ENCODE measurements around the gene SERAC1.

The SERAC1 gene

GRCh38 chr6:158149641-158150040, 18.4 kb downstream of the SERAC1 start:
- Histone ChIP-seq H3K9ac (ENCODE audit: low read depth, low read length, poor library complexity) (no peak overlapping the region), H3K4me1 (ENCODE audit: control insufficient read depth in 2 of 2, insufficient read depth in 1 of 2, low read depth in 1 of 2, low read length in 2 of 2) (no peaks in the 10 kb centered on the region), H3K27me3 (ENCODE audit: control insufficient read depth in 3 of 3, insufficient read depth in 3 of 3, low read depth in 1 of 3, low read length in 3 of 3) (peaks cover 0 to 2% (median 0%) of the 10 kb centered on the region in 3 experiments), H3K4me2 (ENCODE audit: insufficient read depth, low read length, poor library complexity, severe bottlenecking) (no peak overlapping the region), H3K18ac (ENCODE audit: low read length) (no peak overlapping the region), H3K36me3 (replicated peaks in 1 of 2; ENCODE audit: control insufficient read depth in 2 of 2, insufficient read depth in 2 of 2, low read length in 2 of 2) (peaks cover 4 to 39% of the 10 kb centered on the region in 2 donors), H2AK5ac (ENCODE audit: low read depth, low read length) (no peak overlapping the region), H3K4me3 (ENCODE audit: low read length in 2 of 2) (no peak overlapping the region), H3K23ac (ENCODE audit: low read depth, low read length, poor library complexity) (no peak overlapping the region), H3K27ac (replicated peaks; ENCODE audit: low read length) (no peak overlapping the region), H3K14ac (ENCODE audit: low read length) (no peak overlapping the region), H3K9me3 (replicated peaks in 1 of 2; ENCODE audit: control insufficient read depth in 2 of 2, insufficient read depth in 1 of 2, low read depth in 1 of 2, low read length in 2 of 2) (no peaks in the 10 kb centered on the region), H2BK15ac (ENCODE audit: low read length) (no peak overlapping the region), H3K79me1 (ENCODE audit: low read depth, low read length) (no peaks in the 10 kb centered on the region), H2BK120ac (ENCODE audit: low read depth, low read length) (no peak overlapping the region), H3K4ac (ENCODE audit: low read length) (no peak overlapping the region), H4K91ac (ENCODE audit: low read depth, low read length, poor library complexity) (no peak overlapping the region), H2AFZ (ENCODE audit: low read length) (no peak overlapping the region), H2BK5ac (ENCODE audit: low read length) (no peak overlapping the region), H4K8ac (ENCODE audit: low read depth, low read length) (no peak overlapping the region), H2BK12ac (ENCODE audit: low read length) (no peak overlapping the region)
- no CpG with 5 or more reads among the region's 3 CpGs for WGBS, 2 donors (ENCODE audit: extremely low coverage in 2 of 2, insufficient read length in 2 of 2, insufficient replicate concordance in 1 of 2)
- no peak for DNase-seq (ENCODE audit: low spot score)

GRCh38 chr6:158143700-158144099, 24.4 kb downstream of the SERAC1 start:
- H4K91ac ChIP-seq (ENCODE audit: low read depth, low read length, poor library complexity) = no peak overlapping the region
- DNase-seq (ENCODE audit: low spot score) = no peak
- no CpG with 5 or more reads among the region's 1 CpG for WGBS, 2 donors (ENCODE audit: extremely low coverage in 2 of 2, insufficient read length in 2 of 2, insufficient replicate concordance in 1 of 2)

GRCh38 chr6:158142789-158143188, 25.3 kb downstream of the SERAC1 start:
- peaks cover 0 to 3% of the 10 kb centered on the region in 2 donors for H3K9me3 ChIP-seq (replicated peaks in 1 of 2; ENCODE audit: control insufficient read depth in 2 of 2, insufficient read depth in 1 of 2, low read depth in 1 of 2, low read length in 2 of 2)
- no peak overlapping the region for H2AFZ ChIP-seq (ENCODE audit: low read length)
- H3K9ac ChIP-seq (ENCODE audit: low read depth, low read length, poor library complexity) = no peak overlapping the region
- no peaks in the 10 kb centered on the region for H3K4me1 ChIP-seq (ENCODE audit: control insufficient read depth in 2 of 2, insufficient read depth in 1 of 2, low read depth in 1 of 2, low read length in 2 of 2)
- H3K27me3 ChIP-seq (ENCODE audit: control insufficient read depth in 3 of 3, insufficient read depth in 3 of 3, low read depth in 1 of 3, low read length in 3 of 3) = no peaks in the 10 kb centered on the region
- H3K79me1 ChIP-seq (ENCODE audit: low read depth, low read length) = no peaks in the 10 kb centered on the region
- H4K8ac ChIP-seq (ENCODE audit: low read depth, low read length) = no peak overlapping the region
- H3K4me2 ChIP-seq (ENCODE audit: insufficient read depth, low read length, poor library complexity, severe bottlenecking) = no peak overlapping the region
- no peak overlapping the region for H3K18ac ChIP-seq (ENCODE audit: low read length)
- H3K36me3 ChIP-seq (replicated peaks in 1 of 2; ENCODE audit: control insufficient read depth in 2 of 2, insufficient read depth in 2 of 2, low read length in 2 of 2) = peaks cover 5 to 55% of the 10 kb centered on the region in 2 donors
- no peak overlapping the region for H3K23ac ChIP-seq (ENCODE audit: low read depth, low read length, poor library complexity)
- no peak overlapping the region for H2BK120ac ChIP-seq (ENCODE audit: low read depth, low read length)
- no peak overlapping the region for H3K4me3 ChIP-seq (ENCODE audit: low read length in 2 of 2)
- no peak overlapping the region for H3K14ac ChIP-seq (ENCODE audit: low read length)
- no peak overlapping the region for H2BK12ac ChIP-seq (ENCODE audit: low read length)
- no peak overlapping the region for H2BK15ac ChIP-seq (ENCODE audit: low read length)
- H2BK5ac ChIP-seq (ENCODE audit: low read length) = no peak overlapping the region
- H4K91ac ChIP-seq (ENCODE audit: low read depth, low read length, poor library complexity) = no peak overlapping the region
- DNase-seq (ENCODE audit: low spot score) = no peak
- H2AK5ac ChIP-seq (ENCODE audit: low read depth, low read length) = no peak overlapping the region
- no peak overlapping the region for H3K4ac ChIP-seq (ENCODE audit: low read length)
- no peak overlapping the region for H3K27ac ChIP-seq (replicated peaks; ENCODE audit: low read length)

More at GRCh38 chr6:158143700-158144099, 24.4 kb downstream of the SERAC1 start:
- no peak overlapping the region for H3K18ac ChIP-seq (ENCODE audit: low read length)
- no peaks in the 10 kb centered on the region for H3K27me3 ChIP-seq (ENCODE audit: control insufficient read depth in 3 of 3, insufficient read depth in 3 of 3, low read depth in 1 of 3, low read length in 3 of 3)
- peaks cover 0 to 3% of the 10 kb centered on the region in 2 donors for H3K9me3 ChIP-seq (replicated peaks in 1 of 2; ENCODE audit: control insufficient read depth in 2 of 2, insufficient read depth in 1 of 2, low read depth in 1 of 2, low read length in 2 of 2)
- H3K9ac ChIP-seq (ENCODE audit: low read depth, low read length, poor library complexity) = no peak overlapping the region
- H3K79me1 ChIP-seq (ENCODE audit: low read depth, low read length) = no peaks in the 10 kb centered on the region
- no peak overlapping the region for H2BK12ac ChIP-seq (ENCODE audit: low read length)
- no peak overlapping the region for H2BK120ac ChIP-seq (ENCODE audit: low read depth, low read length)
- no peak overlapping the region for H3K23ac ChIP-seq (ENCODE audit: low read depth, low read length, poor library complexity)
- no peak overlapping the region for H2AK5ac ChIP-seq (ENCODE audit: low read depth, low read length)
- no peak overlapping the region for H2BK15ac ChIP-seq (ENCODE audit: low read length)
- H3K36me3 ChIP-seq (replicated peaks in 1 of 2; ENCODE audit: control insufficient read depth in 2 of 2, insufficient read depth in 2 of 2, low read length in 2 of 2) = peaks cover 5 to 55% of the 10 kb centered on the region in 2 donors
- no peak overlapping the region for H3K4me3 ChIP-seq (ENCODE audit: low read length in 2 of 2)
- H4K8ac ChIP-seq (ENCODE audit: low read depth, low read length) = no peak overlapping the region
- no peak overlapping the region for H2BK5ac ChIP-seq (ENCODE audit: low read length)
- no peak overlapping the region for H2AFZ ChIP-seq (ENCODE audit: low read length)
- H3K4me1 ChIP-seq (ENCODE audit: control insufficient read depth in 2 of 2, insufficient read depth in 1 of 2, low read depth in 1 of 2, low read length in 2 of 2) = no peaks in the 10 kb centered on the region
- H3K4ac ChIP-seq (ENCODE audit: low read length) = no peak overlapping the region
- H3K27ac ChIP-seq (replicated peaks; ENCODE audit: low read length) = no peak overlapping the region
- no peak overlapping the region for H3K14ac ChIP-seq (ENCODE audit: low read length)
- no peak overlapping the region for H3K4me2 ChIP-seq (ENCODE audit: insufficient read depth, low read length, poor library complexity, severe bottlenecking)

- H3K4me1 ChIP-seq (ENCODE audit: control insufficient read depth in 2 of 2, insufficient read depth in 1 of 2, low read depth in 1 of 2, low read length in 2 of 2) = no peaks in the 10 kb centered on the region
- peaks cover 2% of the 10 kb centered on the region for H3K79me1 ChIP-seq (ENCODE audit: low read depth, low read length)
- H3K4ac ChIP-seq (ENCODE audit: low read length) = no peak overlapping the region
- DNase-seq (ENCODE audit: low spot score) = no peak
- no peak overlapping the region for H2BK5ac ChIP-seq (ENCODE audit: low read length)
- no peak overlapping the region for H2BK15ac ChIP-seq (ENCODE audit: low read length)
- no peak overlapping the region for H2BK120ac ChIP-seq (ENCODE audit: low read depth, low read length)
- no peak overlapping the region for H2BK12ac ChIP-seq (ENCODE audit: low read length)
- H3K23ac ChIP-seq (ENCODE audit: low read depth, low read length, poor library complexity) = no peak overlapping the region
- no CpG with 5 or more reads among the region's 1 CpG for WGBS, 2 donors (ENCODE audit: extremely low coverage in 2 of 2, insufficient read length in 2 of 2, insufficient replicate concordance in 1 of 2)
- H4K8ac ChIP-seq (ENCODE audit: low read depth, low read length) = no peak overlapping the region
- H3K18ac ChIP-seq (ENCODE audit: low read length) = no peak overlapping the region
- no peak overlapping the region for H3K14ac ChIP-seq (ENCODE audit: low read length)
- no peak overlapping the region for H3K4me3 ChIP-seq (ENCODE audit: low read length in 2 of 2)
- no peaks in the 10 kb centered on the region for H3K27me3 ChIP-seq (ENCODE audit: control insufficient read depth in 3 of 3, insufficient read depth in 3 of 3, low read depth in 1 of 3, low read length in 3 of 3)
- H2AFZ ChIP-seq (ENCODE audit: low read length) = no peak overlapping the region
- H3K9ac ChIP-seq (ENCODE audit: low read depth, low read length, poor library complexity) = no peak overlapping the region
- no peak overlapping the region for H3K4me2 ChIP-seq (ENCODE audit: insufficient read depth, low read length, poor library complexity, severe bottlenecking)
- H4K91ac ChIP-seq (ENCODE audit: low read depth, low read length, poor library complexity) = no peak overlapping the region
- H2AK5ac ChIP-seq (ENCODE audit: low read depth, low read length) = no peak overlapping the region
- H3K9me3 ChIP-seq (replicated peaks in 1 of 2; ENCODE audit: control insufficient read depth in 2 of 2, insufficient read depth in 1 of 2, low read depth in 1 of 2, low read length in 2 of 2) = no peaks in the 10 kb centered on the region
- peaks cover 2 to 8% of the 10 kb centered on the region in 2 donors for H3K36me3 ChIP-seq (replicated peaks in 1 of 2; ENCODE audit: control insufficient read depth in 2 of 2, insufficient read depth in 2 of 2, low read length in 2 of 2)
- H3K27ac ChIP-seq (replicated peaks; ENCODE audit: low read length) = no peak overlapping the region
Observed at GRCh38 chr6:158131926-158132325, 36.1 kb downstream of the SERAC1 start.
